SK-N-SH (cell line): ENCODE results near the gene UBE2D3.

Experiments used
- FOSL2 ChIP-seq: IDR thresholded peaks from 2 replicates; pipeline ENCODE4 v1.4.0; 2012; ENCODE audit warnings: low read depth, mild to moderate bottlenecking, moderate library complexity, borderline replicate concordance
- POLR2AphosphoS5 ChIP-seq: IDR thresholded peaks from 2 replicates; pipeline ENCODE4 v1.6.1; 2012; ENCODE audit warnings: low read depth, low read length
- SMC3 ChIP-seq: IDR thresholded peaks from 2 replicates; pipeline ENCODE4 v1.6.1; 2012; ENCODE audit warnings: low read depth, low read length, improper control_type of control experiment

GRCh38 chr4:102754044-102754443 is 73.3 kb downstream of the UBE2D3 start:
- TF ChIP-seq POLR2AphosphoS5 (no peak), FOSL2 (no peak), SMC3 (no peak)
